Kidney tubule cell (primary cell): ENCODE measurements around the gene TRMT5.
A peak's percentile ranks its signal among the peaks of the same experiment; 100 is the strongest.

Source experiments
- DNase-seq: peaks from one replicate; pipeline ENCODE4 v3.0.0-alpha.2; 2018; ENCODE audit warnings: low spot score

TRMT5 gene

DNA sequence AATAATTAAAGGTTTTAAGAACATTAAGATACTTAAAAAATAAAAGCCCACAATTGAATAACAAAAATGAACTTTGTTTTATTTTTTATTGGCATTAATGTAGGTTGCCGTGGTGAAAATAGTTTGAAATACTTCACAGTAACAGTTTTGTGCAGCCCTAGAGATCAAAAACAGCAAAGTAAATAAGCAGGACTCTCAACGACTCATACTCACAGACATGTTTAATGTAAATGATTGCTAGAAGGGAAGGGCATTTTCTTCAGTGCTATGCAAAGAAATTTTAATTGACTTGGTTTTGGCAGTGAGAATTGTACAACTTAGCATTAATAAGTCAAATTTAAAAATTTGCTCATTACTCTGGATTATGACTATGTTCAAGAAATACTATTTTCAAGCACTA, 16.0 kb downstream of the TRMT5 start:
- DNase-seq = peak; percentile 58

DNA sequence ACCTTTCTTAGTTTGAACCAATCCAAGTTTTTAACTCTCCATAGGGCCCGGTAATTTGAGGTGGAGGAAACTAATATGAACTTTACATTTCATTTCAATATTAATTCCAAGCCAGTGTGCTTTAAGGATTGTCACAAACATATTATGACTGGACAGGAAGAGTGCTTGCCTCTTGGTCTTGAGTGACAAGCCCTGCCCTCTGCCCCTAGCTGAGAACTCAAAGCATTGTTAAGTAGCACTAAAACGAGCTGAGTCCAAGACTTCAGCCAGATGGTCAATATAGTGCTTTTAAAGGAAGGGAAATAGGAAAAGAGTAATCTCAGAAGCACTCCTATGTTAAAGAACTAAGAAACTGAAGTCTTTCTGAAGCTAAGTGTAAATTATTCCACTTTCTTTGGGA, 17.1 kb downstream of the TRMT5 start:
- DNase-seq = peak; percentile 21

DNA sequence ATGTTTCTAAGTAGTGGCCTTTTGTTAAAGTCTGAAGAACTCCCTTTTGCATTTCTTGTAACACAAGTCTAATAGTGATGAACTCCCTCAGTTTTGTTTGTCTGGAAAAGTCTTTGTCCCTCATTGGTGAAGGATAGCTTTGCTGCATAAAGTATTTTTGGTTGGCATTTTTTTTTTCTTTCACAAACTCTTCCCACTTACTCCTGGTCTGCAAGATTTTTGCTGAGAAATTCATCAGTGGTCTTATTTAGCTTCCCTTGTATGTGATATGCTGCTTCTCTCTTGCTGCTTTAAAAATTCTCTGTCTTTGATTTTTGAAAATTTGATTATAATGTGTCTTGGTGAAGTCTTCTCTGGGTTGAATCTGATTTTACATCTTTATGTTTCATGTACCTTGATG, 22.7 kb downstream of the TRMT5 start:
- no peak for DNase-seq

- no peak for DNase-seq
These were observed 24.2 kb downstream of the TRMT5 start for GRCh38 chr14:60956632-60957031.

DNA sequence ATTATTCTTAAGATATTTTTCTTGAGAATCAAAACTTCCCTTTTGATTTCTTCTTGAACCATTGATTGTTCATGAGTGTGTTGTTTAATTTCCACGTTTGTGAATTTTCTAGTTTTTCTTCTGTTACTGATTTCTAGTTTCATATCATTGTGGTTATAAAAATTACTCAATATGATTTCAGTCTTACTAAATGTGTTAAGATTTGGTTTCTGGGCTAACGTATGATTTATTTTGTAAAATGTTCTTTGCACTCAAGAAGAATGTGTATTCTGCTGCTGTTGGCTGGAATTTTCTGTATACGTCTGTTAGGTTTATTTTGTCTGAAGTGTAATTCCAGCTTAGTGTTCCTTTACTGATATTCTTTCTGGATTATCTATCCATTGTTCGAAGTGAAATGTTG, 24.7 kb downstream of the TRMT5 start:
- DNase-seq = no peak

DNA sequence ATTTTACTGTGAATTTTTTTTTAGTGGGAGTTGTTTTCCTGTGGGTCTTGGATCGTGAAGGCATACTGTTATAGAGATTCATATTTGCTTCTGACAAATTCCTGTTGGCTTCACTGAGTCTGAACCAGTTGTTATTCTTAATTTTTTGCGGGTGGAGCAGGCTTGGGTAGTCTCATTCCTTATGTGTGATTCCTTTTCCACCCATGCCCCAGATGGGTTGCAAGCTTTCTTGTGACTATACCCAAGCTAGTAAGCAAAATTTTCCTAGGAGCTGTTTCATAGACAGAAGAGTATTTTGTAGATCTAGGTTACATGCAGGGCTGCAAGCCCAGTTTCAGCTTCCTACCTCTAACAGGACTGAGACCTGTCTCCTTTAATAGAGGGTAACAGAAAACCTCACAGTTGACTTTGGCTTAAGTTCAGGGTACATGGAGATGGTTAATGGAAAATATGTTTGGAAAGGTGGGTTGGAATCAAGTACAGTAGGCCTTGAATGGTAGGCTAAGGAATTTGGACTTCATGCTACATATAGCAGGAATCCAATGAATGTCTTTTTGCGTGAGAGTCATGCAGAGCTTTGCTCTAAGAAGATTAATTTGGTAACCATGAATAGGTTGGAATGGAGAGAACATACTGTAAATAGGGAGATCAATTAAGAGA, 29.0 kb downstream of the TRMT5 start:
- DNase-seq = peak; percentile 41

- no peak for DNase-seq
These were observed 34.1 kb downstream of the TRMT5 start for GRCh38 chr14:60946773-60947172.

DNA sequence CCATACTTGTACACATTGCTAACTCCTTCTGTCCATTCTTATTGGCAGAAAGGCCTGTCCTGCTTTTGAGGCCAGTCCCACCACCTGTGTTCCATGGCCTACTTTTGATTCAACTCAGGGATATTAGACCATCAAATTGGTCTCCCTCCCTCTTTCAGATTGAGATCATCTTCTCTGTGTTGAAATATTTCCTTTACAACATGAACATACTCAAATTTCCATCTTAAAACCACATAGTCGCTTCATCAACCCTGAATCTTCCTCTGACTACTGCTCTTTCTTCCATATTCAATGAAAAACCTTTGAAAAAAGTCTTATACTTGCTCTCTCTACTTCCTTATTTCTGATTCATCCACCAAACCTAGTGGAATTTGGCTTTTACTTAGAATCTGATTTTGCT, 34.9 kb downstream of the TRMT5 start:
- no peak for DNase-seq

DNA sequence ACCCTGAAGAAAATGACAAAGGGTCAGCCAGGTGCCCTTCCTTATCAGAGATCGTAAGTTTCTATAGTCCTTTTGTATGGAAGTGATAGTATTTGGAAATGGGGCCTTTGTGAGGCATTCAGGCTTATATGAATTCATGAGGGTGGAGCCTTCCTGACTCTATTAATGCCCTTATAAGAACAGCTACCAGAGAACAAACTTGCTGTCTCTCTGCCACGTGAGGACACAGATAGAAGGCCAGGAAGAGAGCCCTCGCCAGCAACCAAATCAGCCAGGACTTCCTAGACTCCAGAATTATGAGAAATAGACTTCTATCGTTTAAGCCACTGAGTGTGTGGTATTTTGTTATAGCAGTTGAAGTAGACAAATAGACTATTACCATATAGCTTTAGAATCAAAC, 36.7 kb downstream of the TRMT5 start:
- DNase-seq = no peak

- DNase-seq = no peak
These were observed 37.2 kb downstream of the TRMT5 start for GRCh38 chr14:60943637-60944032.

DNA sequence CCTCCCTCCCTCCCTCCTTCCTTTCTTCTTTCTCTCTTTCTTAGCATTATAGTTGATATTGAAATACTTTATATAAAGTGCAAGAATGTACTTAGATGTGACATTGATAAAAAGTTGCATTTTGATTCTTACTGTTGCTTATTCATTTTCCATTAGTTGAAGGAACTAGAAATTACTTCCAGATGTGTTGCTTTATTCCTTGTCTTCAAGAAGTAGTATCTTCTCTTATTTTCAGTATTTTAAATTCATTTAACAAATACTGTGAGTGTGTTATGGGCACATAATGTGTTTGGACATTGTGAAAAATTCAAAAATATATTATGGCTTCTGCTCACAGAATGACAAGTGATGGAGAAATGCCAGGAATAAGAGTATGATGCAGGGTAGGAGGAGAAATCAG, 45.6 kb downstream of the TRMT5 start:
- DNase-seq = no peak

DNA sequence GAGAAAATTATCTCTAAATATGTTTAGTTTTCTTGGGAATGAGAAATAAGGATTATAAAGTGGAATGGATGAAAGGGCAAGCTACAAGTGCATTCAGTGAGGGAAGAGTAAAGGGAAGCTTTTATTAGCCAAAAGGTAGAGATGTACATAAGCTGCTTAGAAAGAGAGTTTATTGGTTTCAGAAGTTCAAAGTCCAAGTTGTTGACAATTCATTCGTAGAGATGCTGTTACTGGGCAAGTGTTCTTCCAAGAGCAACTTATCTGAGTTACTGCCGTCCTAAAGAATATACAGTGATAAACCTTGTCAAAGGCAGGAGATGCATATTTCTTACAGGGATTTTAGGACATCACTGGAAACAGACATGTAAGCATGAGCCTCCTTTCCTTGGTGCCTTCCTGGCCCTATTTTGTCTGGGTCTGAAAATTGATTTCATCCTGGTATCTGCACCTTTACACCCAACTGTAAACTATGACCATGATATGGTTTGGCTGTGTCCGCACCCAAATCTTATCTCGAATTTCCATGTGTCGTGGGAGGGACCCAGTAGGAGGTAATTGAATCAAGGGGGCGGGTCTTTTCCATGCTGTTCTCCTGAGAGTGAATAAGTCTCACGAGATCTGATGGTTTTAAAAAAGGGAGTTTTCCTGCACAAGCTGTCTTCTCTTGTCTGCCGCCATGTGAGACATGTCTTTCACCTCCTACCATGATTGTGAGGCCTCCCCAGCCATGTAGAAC, 46.8 kb downstream of the TRMT5 start:
- DNase-seq = no peak

DNA sequence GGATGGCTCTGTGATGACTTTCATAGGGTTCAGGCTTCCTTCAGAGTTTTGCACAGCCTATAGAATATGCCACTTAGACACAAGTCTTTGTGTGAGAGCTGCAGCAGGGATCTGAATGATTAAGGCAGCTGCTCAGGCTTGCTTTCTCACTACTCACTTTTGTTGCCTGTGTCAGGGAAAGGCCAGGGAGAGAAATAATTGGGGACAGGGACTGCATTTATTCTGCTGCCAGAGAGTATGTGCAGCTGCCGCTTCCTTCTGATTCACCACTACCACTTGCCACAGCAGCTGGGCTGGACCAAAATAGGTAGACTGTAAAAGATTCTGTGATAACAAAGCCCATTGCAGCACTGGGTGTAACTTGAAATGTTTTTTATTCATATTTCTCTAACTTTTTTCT, 49.7 kb downstream of the TRMT5 start:
- DNase-seq = no peak

- no peak for DNase-seq
These were observed 54.9 kb downstream of the TRMT5 start for GRCh38 chr14:60926002-60926401.

DNA sequence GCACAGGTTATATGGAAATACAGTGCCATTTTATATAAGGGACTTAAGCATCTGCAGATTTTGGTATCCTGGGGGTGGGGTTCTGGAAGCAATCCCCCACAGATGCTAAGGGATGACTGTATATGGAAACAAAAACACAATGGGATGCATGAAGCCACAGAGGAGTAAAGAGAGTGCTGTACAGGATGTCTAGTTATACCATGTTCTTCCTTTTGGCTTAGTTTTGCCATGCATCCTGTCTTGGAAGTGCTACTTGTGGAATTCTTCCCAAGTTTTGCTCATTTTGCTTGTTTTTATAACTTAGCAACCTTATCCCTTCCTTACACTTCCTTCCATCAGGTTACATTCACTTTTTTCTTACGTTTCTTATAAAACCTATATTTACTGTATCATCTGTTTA, 55.6 kb downstream of the TRMT5 start:
- DNase-seq = no peak

GRCh38 chr14:60922050-60922449, 58.8 kb downstream of the TRMT5 start:
- DNase-seq = peak; percentile 68
